Loucy (cell line): ENCODE measurements around the gene PTCD1.

ENCODE experiments used
- H2AFZ ChIP-seq: fragments of 200-600 bp; sonication (generic); 2 replicates; pipeline ENCODE4 v1.6.0; 2016; ENCODE audit warnings: antibody characterized with exemption, mild to moderate bottlenecking, low read length, moderate library complexity
- H3F3A ChIP-seq: fragments of 200-600 bp; 2 replicates; pipeline ENCODE4 v1.6.0; 2016; ENCODE audit warnings: antibody characterized with exemption, low read depth, mild to moderate bottlenecking
- H3K27me3 ChIP-seq: fragments of 200-600 bp; sonication (generic); 2 replicates; pipeline ENCODE4 v1.6.1; 2014; ENCODE audit warnings: low read length, mild to moderate bottlenecking; ENCODE audit not compliant: insufficient read depth, poor library complexity, severe bottlenecking
- H3K36me3 ChIP-seq: fragments of 200-600 bp; sonication (generic); 2 replicates; pipeline ENCODE4 v1.6.1; 2016; ENCODE audit warnings: low read length; ENCODE audit not compliant: insufficient read depth
- H3K4me1 ChIP-seq: fragments of 200-600 bp; sonication (generic); 2 replicates; pipeline ENCODE4 v1.5.1; 2014; ENCODE audit warnings: low read length, mild to moderate bottlenecking; ENCODE audit not compliant: insufficient read depth, poor library complexity, severe bottlenecking
- H3K4me2 ChIP-seq: fragments of 200-600 bp; sonication (generic); 2 replicates; pipeline ENCODE4 v1.6.0; 2014; ENCODE audit warnings: antibody characterized with exemption, low read length, low read depth, mild to moderate bottlenecking; ENCODE audit not compliant: poor library complexity, severe bottlenecking
- H3K4me3 ChIP-seq: fragments of 200-600 bp; sonication (generic); 2 replicates; pipeline ENCODE4 v1.5.1; 2014; ENCODE audit warnings: low read length, mild to moderate bottlenecking, mixed read lengths; ENCODE audit not compliant: poor library complexity, severe bottlenecking
- H3K79me2 ChIP-seq: fragments of 200-600 bp; sonication (generic); 2 replicates; pipeline ENCODE4 v1.6.1; 2014; ENCODE audit warnings: low read length; ENCODE audit not compliant: insufficient read depth
- H3K9ac ChIP-seq: fragments of 200-600 bp; sonication (generic); 2 replicates; pipeline ENCODE4 v1.6.0; 2014; ENCODE audit warnings: mild to moderate bottlenecking, low read depth, low read length, moderate library complexity; ENCODE audit not compliant: poor library complexity, severe bottlenecking
- H3K9me2 ChIP-seq: fragments of 200-600 bp; sonication (generic); replicated peaks from 2 replicates; pipeline ENCODE4 v1.6.1; 2016; ENCODE audit warnings: low read depth, low read length, mixed read lengths
- H3K9me3 ChIP-seq: fragments of 200-600 bp; sonication (generic); 2 replicates; pipeline ENCODE4 v1.6.1; 2014; ENCODE audit warnings: mild to moderate bottlenecking, antibody characterized with exemption, low read length, low read depth; ENCODE audit not compliant: insufficient read depth
- H4K20me1 ChIP-seq: fragments of 200-600 bp; sonication (generic); 2 replicates; pipeline ENCODE4 v1.6.0; 2014; ENCODE audit warnings: antibody characterized with exemption, low read length, mild to moderate bottlenecking; ENCODE audit not compliant: insufficient read depth, poor library complexity, severe bottlenecking
- CTCF ChIP-seq: fragments of 200-600 bp; sonication (generic); conservative IDR thresholded peaks from 2 replicates; pipeline ENCODE4 v1.5.1; 2014; ENCODE audit warnings: mild to moderate bottlenecking, antibody characterized with exemption, low read length
- EZH2phosphoT487 ChIP-seq: fragments of 200-600 bp; IDR thresholded peaks from 2 replicates; pipeline ENCODE4 v1.6.1; 2018; ENCODE audit warnings: antibody characterized with exemption, mild to moderate bottlenecking, moderate library complexity, borderline replicate concordance

The PTCD1 gene

GRCh38 chr7:99369767-99370391, 68.7 kb downstream of the PTCD1 start:
- H2AFZ ChIP-seq: no peak overlapping the region
- no peaks in the 10 kb centered on the region for H3K9me3 ChIP-seq
- no peak overlapping the region for H3K4me2 ChIP-seq
- TF ChIP-seq EZH2phosphoT487 (no peak), CTCF (no peak)
- H3K27me3 ChIP-seq: no peaks in the 10 kb centered on the region
- no peak overlapping the region for H3K9ac ChIP-seq
- H3K79me2 ChIP-seq: peaks cover 4% of the 10 kb centered on the region; the same call in 1 of the 2 replicates
- H3K4me3 ChIP-seq: no peak overlapping the region
- H3K36me3 ChIP-seq: peaks cover 22% of the 10 kb centered on the region; the same call in 1 of the 2 replicates
- H3K4me1 ChIP-seq: peaks cover 4% of the 10 kb centered on the region
- no peaks in the 10 kb centered on the region for H3K9me2 ChIP-seq
- no peaks in the 10 kb centered on the region for H3F3A ChIP-seq
- H4K20me1 ChIP-seq: peaks cover 3% of the 10 kb centered on the region

- no peaks in the 10 kb centered on the region for H3K9me3 ChIP-seq
- TF ChIP-seq CTCF (no peak), EZH2phosphoT487 (no peak)
- peaks cover 3% of the 10 kb centered on the region for H3K4me1 ChIP-seq
- peaks cover 30% of the 10 kb centered on the region; the same call in 1 of the 2 replicates for H3K36me3 ChIP-seq
- no peaks in the 10 kb centered on the region for H3K27me3 ChIP-seq
- no peak overlapping the region for H2AFZ ChIP-seq
- H3K9me2 ChIP-seq: no peaks in the 10 kb centered on the region
- H3K9ac ChIP-seq: no peak overlapping the region
- no peaks in the 10 kb centered on the region for H3K79me2 ChIP-seq
- no peaks in the 10 kb centered on the region for H3F3A ChIP-seq
- no peak overlapping the region for H3K4me3 ChIP-seq
- no peak overlapping the region for H3K4me2 ChIP-seq
- no peaks in the 10 kb centered on the region for H4K20me1 ChIP-seq
Observed at GRCh38 chr7:99368750-99369389, 69.7 kb downstream of the PTCD1 start.
